Neural cell (in vitro differentiated cells): Measurements from ENCODE around the gene DNM1. TPM values are rescaled to one million over a fixed set of nuclear protein-coding genes. Genes with fewer than 3 reads are reported as not detected.

Experiments
- H2AFZ ChIP-seq: fragments of 200-600, 300-800 bp; sonication (generic), shearing (Covaris generic); 2 replicates; pipeline ENCODE4 v1.6.0; 2014; ENCODE audit warnings: low read depth, mild to moderate bottlenecking, antibody characterized with exemption, low read length, moderate library complexity
- H3F3A ChIP-seq: fragments of 200-600 bp; shearing (Covaris generic); 2 replicates; pipeline ENCODE4 v1.6.1; 2016; ENCODE audit warnings: mild to moderate bottlenecking, moderate library complexity, mixed read lengths, antibody characterized with exemption, low read length; ENCODE audit not compliant: insufficient read depth, poor library complexity, severe bottlenecking
- H3K27ac ChIP-seq: fragments of 200-600, 300-800 bp; sonication (generic), shearing (Covaris generic); 2 replicates; pipeline ENCODE4 v1.5.1; 2014; ENCODE audit warnings: mild to moderate bottlenecking, low read length, moderate library complexity
- H3K27me3 ChIP-seq: fragments of 300-800, 200-600 bp; sonication (generic), shearing (Covaris generic); 2 replicates; pipeline ENCODE4 v1.6.0; 2014; ENCODE audit warnings: mild to moderate bottlenecking, low read depth, low read length, moderate library complexity; ENCODE audit not compliant: insufficient read depth
- H3K36me3 ChIP-seq: fragments of 300-800, 200-600 bp; sonication (generic), shearing (Covaris generic); 2 replicates; pipeline ENCODE4 v1.5.1; 2014; ENCODE audit warnings: mild to moderate bottlenecking, antibody characterized with exemption, low read length, moderate library complexity; ENCODE audit not compliant: insufficient read depth
- H3K4me2 ChIP-seq: fragments of 300-800, 200-600 bp; sonication (generic), shearing (Covaris generic); 2 replicates; pipeline ENCODE4 v1.6.0; 2014; ENCODE audit warnings: mild to moderate bottlenecking, low read length
- H3K4me3 ChIP-seq: fragments of 300-800, 200-600 bp; sonication (generic), shearing (Covaris generic); 2 replicates; pipeline ENCODE4 v1.5.1; 2014; ENCODE audit warnings: mild to moderate bottlenecking, low read length, moderate library complexity
- H3K79me2 ChIP-seq: fragments of 200-600 bp; shearing (Covaris generic); replicated peaks from 2 replicates; pipeline ENCODE4 v1.6.0; 2014; ENCODE audit warnings: mild to moderate bottlenecking, low read length, moderate library complexity; ENCODE audit not compliant: insufficient read depth
- H3K9ac ChIP-seq: fragments of 300-800, 200-600 bp; sonication (generic), shearing (Covaris generic); 2 replicates; pipeline ENCODE4 v1.6.1; 2016; ENCODE audit warnings: mild to moderate bottlenecking, low read length, mixed read lengths
- H3K9me2 ChIP-seq: fragments of 200-600 bp; shearing (Covaris generic); 2 replicates; pipeline ENCODE4 v1.6.1; 2016; ENCODE audit warnings: mild to moderate bottlenecking, low read length, mixed read lengths; ENCODE audit not compliant: insufficient read depth
- H3K9me3 ChIP-seq: fragments of 200-600, 300-800 bp; sonication (generic), shearing (Covaris generic); 2 replicates; pipeline ENCODE4 v1.6.1; 2016; ENCODE audit warnings: mild to moderate bottlenecking, mixed run types, low read length, moderate library complexity, mixed read lengths
- H4K20me1 ChIP-seq: fragments of 200-600 bp; shearing (Covaris generic); 2 replicates; pipeline ENCODE4 v1.6.1; 2016; ENCODE audit warnings: mild to moderate bottlenecking, mixed run types; ENCODE audit not compliant: insufficient read depth
- EP300 ChIP-seq: fragments of 450-650 bp; conservative IDR thresholded peaks from 2 replicates; pipeline ENCODE4 v1.6.1; 2014; ENCODE audit warnings: antibody characterized with exemption, mild to moderate bottlenecking, moderate library complexity; ENCODE audit not compliant: poor library complexity, severe bottlenecking
- EZH2 ChIP-seq: fragments of 200-600, 300-800 bp; shearing (Covaris generic), sonication (generic); IDR thresholded peaks from 2 replicates; pipeline ENCODE4 v1.6.1; 2014; ENCODE audit warnings: antibody characterized with exemption, low read length, borderline replicate concordance, mild to moderate bottlenecking; ENCODE audit not compliant: insufficient read depth, poor library complexity, severe bottlenecking
- MXI1 ChIP-seq: fragments of 450-650 bp; conservative IDR thresholded peaks from 2 replicates; pipeline ENCODE4 v1.6.1; 2014; ENCODE audit warnings: antibody characterized with exemption, mild to moderate bottlenecking; ENCODE audit not compliant: poor library complexity, severe bottlenecking
- POLR2AphosphoS5 ChIP-seq: IDR thresholded peaks from 2 replicates; pipeline ENCODE4 v1.6.1; 2012
- RAD21 ChIP-seq: fragments of 450-650 bp; conservative IDR thresholded peaks from 2 replicates; pipeline ENCODE4 v1.6.1; 2014; ENCODE audit warnings: antibody characterized with exemption, mild to moderate bottlenecking, moderate library complexity
- SMC3 ChIP-seq: fragments of 450-650 bp; conservative IDR thresholded peaks from 2 replicates; pipeline ENCODE4 v1.6.1; 2014; ENCODE audit warnings: antibody characterized with exemption, mild to moderate bottlenecking, moderate library complexity; ENCODE audit not compliant: poor library complexity
- TAF1 ChIP-seq: IDR thresholded peaks from 2 replicates; pipeline ENCODE4 v1.6.1; 2012; ENCODE audit warnings: low read depth
- polyA plus RNA-seq: library from polyadenylated mRNA; depleted of rRNA; stranded (reverse); fragments of >200 nt; gene quantifications from 2 replicates; pipeline ENCODE4 v1.2.3, GENCODE V29; 2014
- TF ChIP-seq, protein P1 (sequence below): IDR thresholded peaks from 2 replicates; pipeline ENCODE4 v1.6.1; 2012; ENCODE audit warnings: borderline replicate concordance
- TF ChIP-seq, protein P2 (sequence below): fragments of 450-650 bp; IDR thresholded peaks from 2 replicates; pipeline ENCODE4 v1.5.1; 2014; ENCODE audit warnings: antibody characterized with exemption, mild to moderate bottlenecking, moderate library complexity; ENCODE audit not compliant: poor library complexity, severe bottlenecking

The DNM1 gene
- polyA plus RNA-seq, 1 donor from 2014 or later: 104 TPM

DNA sequence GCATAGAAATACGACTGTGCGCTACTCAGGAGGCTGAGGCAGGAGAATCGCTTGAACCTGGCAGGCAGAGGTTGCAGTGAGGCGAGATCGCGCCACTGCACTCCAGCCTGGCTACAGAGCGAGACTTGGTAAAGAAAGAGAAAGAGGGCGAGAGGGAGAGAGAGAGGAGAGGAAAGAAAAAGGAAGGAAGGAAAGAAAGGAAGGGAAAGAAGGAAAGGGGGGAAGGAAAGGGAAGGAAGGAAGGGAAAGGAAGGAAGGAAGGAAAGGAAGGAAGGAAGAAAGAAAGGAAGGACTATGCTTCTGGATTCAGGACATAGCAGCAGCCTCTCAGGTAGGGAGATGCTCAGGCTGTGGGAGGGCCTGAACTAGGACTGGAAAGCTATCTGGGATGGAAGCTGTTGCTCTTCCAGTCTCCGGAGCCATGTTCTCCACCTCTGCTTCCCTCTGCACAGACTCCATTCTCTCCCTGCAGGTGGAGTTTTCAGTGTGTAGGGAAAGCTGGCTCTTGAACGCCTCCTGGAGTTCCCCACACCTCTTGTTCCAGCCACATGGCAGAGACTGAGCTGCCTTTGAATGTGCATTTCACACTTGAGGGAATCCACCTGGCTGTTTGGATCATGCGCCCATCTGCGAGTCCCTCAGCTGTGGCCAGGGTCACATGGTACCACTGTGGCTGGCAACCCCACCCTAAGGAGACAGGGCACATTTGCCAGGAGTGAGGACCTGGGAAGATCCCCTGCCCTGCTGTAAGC is 82.0 kb downstream of the DNM1 start:
- H3K27me3 ChIP-seq: no peaks in the 10 kb centered on the region
- no peak overlapping the region for H3K4me2 ChIP-seq
- H3K79me2 ChIP-seq: no peaks in the 10 kb centered on the region
- no peaks in the 10 kb centered on the region for H3F3A ChIP-seq
- no peaks in the 10 kb centered on the region for H3K9me3 ChIP-seq
- H3K36me3 ChIP-seq: peaks cover 4% of the 10 kb centered on the region
- no peak overlapping the region for H3K27ac ChIP-seq
- H3K4me3 ChIP-seq: no peak overlapping the region
- H3K9me2 ChIP-seq: no peaks in the 10 kb centered on the region
- H2AFZ ChIP-seq: no peak overlapping the region
- H3K9ac ChIP-seq: no peak overlapping the region
- no peaks in the 10 kb centered on the region for H4K20me1 ChIP-seq
- TF ChIP-seq, protein P1, sequence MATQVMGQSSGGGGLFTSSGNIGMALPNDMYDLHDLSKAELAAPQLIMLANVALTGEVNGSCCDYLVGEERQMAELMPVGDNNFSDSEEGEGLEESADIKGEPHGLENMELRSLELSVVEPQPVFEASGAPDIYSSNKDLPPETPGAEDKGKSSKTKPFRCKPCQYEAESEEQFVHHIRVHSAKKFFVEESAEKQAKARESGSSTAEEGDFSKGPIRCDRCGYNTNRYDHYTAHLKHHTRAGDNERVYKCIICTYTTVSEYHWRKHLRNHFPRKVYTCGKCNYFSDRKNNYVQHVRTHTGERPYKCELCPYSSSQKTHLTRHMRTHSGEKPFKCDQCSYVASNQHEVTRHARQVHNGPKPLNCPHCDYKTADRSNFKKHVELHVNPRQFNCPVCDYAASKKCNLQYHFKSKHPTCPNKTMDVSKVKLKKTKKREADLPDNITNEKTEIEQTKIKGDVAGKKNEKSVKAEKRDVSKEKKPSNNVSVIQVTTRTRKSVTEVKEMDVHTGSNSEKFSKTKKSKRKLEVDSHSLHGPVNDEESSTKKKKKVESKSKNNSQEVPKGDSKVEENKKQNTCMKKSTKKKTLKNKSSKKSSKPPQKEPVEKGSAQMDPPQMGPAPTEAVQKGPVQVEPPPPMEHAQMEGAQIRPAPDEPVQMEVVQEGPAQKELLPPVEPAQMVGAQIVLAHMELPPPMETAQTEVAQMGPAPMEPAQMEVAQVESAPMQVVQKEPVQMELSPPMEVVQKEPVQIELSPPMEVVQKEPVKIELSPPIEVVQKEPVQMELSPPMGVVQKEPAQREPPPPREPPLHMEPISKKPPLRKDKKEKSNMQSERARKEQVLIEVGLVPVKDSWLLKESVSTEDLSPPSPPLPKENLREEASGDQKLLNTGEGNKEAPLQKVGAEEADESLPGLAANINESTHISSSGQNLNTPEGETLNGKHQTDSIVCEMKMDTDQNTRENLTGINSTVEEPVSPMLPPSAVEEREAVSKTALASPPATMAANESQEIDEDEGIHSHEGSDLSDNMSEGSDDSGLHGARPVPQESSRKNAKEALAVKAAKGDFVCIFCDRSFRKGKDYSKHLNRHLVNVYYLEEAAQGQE: no peak
- TF ChIP-seq MXI1: no peak
- TF ChIP-seq POLR2AphosphoS5: no peak
- TF ChIP-seq EZH2: no peak
- TF ChIP-seq, protein P2, sequence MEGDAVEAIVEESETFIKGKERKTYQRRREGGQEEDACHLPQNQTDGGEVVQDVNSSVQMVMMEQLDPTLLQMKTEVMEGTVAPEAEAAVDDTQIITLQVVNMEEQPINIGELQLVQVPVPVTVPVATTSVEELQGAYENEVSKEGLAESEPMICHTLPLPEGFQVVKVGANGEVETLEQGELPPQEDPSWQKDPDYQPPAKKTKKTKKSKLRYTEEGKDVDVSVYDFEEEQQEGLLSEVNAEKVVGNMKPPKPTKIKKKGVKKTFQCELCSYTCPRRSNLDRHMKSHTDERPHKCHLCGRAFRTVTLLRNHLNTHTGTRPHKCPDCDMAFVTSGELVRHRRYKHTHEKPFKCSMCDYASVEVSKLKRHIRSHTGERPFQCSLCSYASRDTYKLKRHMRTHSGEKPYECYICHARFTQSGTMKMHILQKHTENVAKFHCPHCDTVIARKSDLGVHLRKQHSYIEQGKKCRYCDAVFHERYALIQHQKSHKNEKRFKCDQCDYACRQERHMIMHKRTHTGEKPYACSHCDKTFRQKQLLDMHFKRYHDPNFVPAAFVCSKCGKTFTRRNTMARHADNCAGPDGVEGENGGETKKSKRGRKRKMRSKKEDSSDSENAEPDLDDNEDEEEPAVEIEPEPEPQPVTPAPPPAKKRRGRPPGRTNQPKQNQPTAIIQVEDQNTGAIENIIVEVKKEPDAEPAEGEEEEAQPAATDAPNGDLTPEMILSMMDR: no peak
- no peak for TF ChIP-seq SMC3
- TF ChIP-seq RAD21: no peak
- TF ChIP-seq EP300: no peak
- TF ChIP-seq TAF1: no peak

DNA sequence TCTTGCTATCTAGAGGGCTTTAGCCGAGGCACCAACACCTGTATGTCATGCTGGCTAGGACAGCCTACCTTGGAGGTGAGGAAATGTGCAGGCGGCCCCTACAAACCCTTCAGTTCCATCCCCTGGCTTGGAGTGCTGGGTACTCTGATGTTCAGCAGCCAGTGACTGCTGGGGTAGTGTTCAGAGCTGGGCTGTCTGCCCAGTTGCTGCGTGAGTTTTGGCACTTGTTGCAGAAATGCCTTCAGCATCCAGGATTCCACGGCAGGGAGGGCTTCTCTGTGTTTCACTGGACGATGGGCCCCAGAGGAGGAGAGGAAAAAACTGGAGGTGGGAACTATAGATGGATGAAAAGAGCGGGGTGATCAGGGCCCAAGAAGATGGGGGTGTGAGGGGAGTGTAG is 83.3 kb downstream of the DNM1 start:
- no peak for TF ChIP-seq EZH2
- TF ChIP-seq RAD21: no peak
- TF ChIP-seq, protein P1: no peak
- no peak for TF ChIP-seq EP300
- TF ChIP-seq POLR2AphosphoS5: no peak
- no peak for TF ChIP-seq MXI1
- TF ChIP-seq, protein P2: no peak
- TF ChIP-seq TAF1: no peak
- TF ChIP-seq SMC3: no peak
- H3K27ac ChIP-seq: no peak overlapping the region
- H3K9ac ChIP-seq: no peak overlapping the region

More for the DNA sequence above, 83.3 kb downstream of the DNM1 start:
- no peak overlapping the region for H3K4me2 ChIP-seq
- H3K9me3 ChIP-seq: no peaks in the 10 kb centered on the region
- H2AFZ ChIP-seq: no peak overlapping the region
- no peaks in the 10 kb centered on the region for H3F3A ChIP-seq
- no peak overlapping the region for H3K4me3 ChIP-seq
- no peaks in the 10 kb centered on the region for H4K20me1 ChIP-seq
- peaks cover 4% of the 10 kb centered on the region for H3K36me3 ChIP-seq
- no peaks in the 10 kb centered on the region for H3K27me3 ChIP-seq
- no peaks in the 10 kb centered on the region for H3K79me2 ChIP-seq
- H3K9me2 ChIP-seq: no peaks in the 10 kb centered on the region
